NCI-H187 treated with DMSO at 0.1 percent for 48 hours (cell line): Measurements from ENCODE around the gene KRTAP4-4.

Source experiments
- DNase-seq: peaks from one replicate; lab custom pipeline; 2025; lab: John Stamatoyannopoulos, UW

KRTAP4-4 gene

DNA sequence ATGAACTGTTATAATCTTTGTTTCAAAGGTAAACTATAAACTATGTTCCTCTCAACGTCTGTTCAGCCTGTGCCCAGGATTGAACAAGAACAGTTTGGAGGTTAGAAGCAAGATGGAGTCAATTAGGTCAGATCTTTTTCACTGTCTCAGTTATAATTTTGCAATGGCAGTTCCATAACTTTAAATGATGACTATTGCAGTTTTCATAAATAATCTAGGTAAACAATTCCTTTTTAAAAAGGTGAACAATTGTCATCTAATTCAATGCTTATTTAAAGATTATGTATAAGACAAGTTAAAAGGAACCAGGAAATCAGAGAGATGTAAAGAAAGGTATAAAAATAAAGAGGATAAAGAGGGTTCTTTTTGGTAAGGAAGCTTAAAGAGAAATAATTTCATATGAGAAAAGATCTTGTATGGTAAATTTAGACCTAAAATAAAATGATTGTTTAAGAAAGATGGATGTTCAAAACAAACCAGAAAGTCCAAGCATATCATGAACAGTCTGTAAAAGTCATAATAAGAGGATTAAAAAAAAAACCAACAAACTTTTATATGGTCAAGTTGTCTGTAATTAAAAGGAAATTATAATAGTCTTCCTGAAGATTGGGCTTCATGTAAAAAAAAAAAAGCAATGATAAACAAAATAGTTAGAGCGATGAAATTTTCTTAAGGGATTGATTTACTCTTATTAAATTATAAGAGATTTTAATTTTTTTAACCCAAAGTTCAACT is 49.2 kb downstream of the KRTAP4-4 start:
- no peak for DNase-seq
